ENCODE results near the gene CUX1. TPM values are rescaled to one million over a fixed set of nuclear protein-coding genes. Genes with fewer than 3 reads are reported as not detected.

The CUX1 gene
- total RNA-seq, 4 donors from 2014 or later = 56.9 to 124 (median 93.2) TPM

DNA sequence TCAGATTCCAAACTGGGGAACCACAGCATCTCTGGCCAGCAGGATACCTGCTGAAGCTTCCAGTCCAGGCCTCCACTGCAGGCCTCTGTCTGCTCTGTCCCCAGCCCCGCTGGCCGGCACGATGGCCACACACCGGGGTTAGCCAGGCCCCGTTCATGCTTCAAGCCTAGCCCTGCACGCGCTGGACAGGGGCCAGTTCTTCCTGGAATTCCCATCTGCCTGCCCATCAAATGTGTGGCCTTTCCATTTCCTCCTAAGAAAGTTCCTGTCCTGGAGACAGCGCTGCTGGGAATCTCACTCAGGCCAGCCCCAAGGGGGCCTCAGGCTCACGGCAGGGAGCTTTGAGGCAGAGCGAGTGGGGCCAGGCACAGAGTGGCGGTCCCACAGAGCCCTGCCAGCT, 487.2 kb downstream of the CUX1 start:
- TF ChIP-seq EP300 (IDR thresholded peaks at IDR 0.05; ENCODE audit: low read depth) (no peak), POLR2AphosphoS5 (IDR thresholded peaks at IDR 0.05) (no peak)
- no peak overlapping the region for H3K4me3 ChIP-seq
- in situ Hi-C loops (cut with MboI; ENCODE audit: low pct_ligation_motif_present in 1 of 4, low pct_unique_long_range_greater_than_20kb in 1 of 4, low sequenced_read_pairs in 3 of 4) (no loop called here), intact Hi-C loops (cut with DNase I; ENCODE audit: low total_unique reads) (no loop called here)
- H3K27me3 ChIP-seq = no peaks in the 10 kb centered on the region
- H3K4me1 ChIP-seq = peaks cover 5 to 20% (median 11%) of the 10 kb centered on the region in 4 donors
- H3K9me3 ChIP-seq = no peaks in the 10 kb centered on the region
- no peaks in the 10 kb centered on the region for H3K36me3 ChIP-seq
- 85% methylated on average over 11 of the region's 11 CpGs; no CpG with 5 or more reads in 1 of the 2 donors for WGBS, 2 donors (ENCODE audit: low coverage in 1 of 2)
- peak overlapping the region in 2 of 4 donors; percentile 41 to 54 for H3K27ac ChIP-seq
- no peak for DNase-seq

DNA sequence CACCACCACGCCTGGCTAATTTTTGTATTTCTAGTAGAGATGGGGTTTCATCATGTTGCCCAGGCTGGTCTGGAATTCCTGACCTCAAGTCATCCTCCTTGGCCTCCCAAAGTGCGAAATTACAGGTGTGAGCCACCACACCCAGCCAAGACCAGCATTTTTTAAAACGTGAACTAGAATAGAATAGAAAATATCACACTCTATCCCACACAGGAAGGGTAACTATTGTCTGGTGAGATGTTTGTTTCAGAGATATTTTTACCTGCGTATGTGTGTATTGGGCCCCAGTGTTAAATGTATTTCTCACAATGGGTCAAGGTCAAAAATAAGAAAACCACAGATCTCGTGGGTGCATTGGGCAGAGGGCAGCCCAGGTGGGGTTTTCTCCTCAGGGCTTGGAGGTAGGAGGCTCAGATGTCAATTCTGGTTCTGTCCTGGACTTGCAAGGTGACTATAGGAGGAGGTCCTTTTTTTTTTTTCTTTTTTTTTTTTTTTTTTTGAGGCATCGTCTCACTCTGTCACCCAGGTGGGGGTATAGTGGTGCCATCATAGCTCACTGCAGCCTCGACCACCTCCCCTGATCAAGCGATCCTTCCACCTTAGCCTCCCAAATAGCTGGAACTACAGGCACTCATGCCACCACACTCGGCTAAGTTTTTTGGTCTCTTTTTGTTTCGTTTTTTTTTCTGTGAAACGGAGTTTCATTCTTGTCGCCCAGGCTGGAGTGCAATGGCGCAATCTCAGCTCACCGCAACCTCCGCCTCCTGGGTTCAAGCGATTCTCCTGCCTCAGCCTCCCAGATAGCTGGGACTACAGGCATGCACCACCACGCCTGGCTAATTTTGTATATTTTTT, 488.2 kb downstream of the CUX1 start:
- Histone ChIP-seq H3K9me3 (no peaks in the 10 kb centered on the region), H3K27me3 (no peaks in the 10 kb centered on the region), H3K36me3 (no peaks in the 10 kb centered on the region), H3K4me3 (no peak overlapping the region), H3K27ac (peak overlapping the region in 3 of 4 donors; percentile 29 to 72 (median 55)), H3K4me1 (peaks cover 5 to 20% (median 11%) of the 10 kb centered on the region in 4 donors)
- DNase-seq = peak; percentile 44
- in situ Hi-C loops (cut with MboI; ENCODE audit: low pct_ligation_motif_present in 1 of 4, low pct_unique_long_range_greater_than_20kb in 1 of 4, low sequenced_read_pairs in 3 of 4) (no loop called here), intact Hi-C loops (cut with DNase I; ENCODE audit: low total_unique reads) (no loop called here)
- TF ChIP-seq EP300 (IDR thresholded peaks at IDR 0.05; ENCODE audit: low read depth) (no peak), POLR2AphosphoS5 (IDR thresholded peaks at IDR 0.05) (no peak), POLR2A (IDR thresholded peaks at IDR 0.05) (no peak)
- TF ChIP-seq, protein P1, sequence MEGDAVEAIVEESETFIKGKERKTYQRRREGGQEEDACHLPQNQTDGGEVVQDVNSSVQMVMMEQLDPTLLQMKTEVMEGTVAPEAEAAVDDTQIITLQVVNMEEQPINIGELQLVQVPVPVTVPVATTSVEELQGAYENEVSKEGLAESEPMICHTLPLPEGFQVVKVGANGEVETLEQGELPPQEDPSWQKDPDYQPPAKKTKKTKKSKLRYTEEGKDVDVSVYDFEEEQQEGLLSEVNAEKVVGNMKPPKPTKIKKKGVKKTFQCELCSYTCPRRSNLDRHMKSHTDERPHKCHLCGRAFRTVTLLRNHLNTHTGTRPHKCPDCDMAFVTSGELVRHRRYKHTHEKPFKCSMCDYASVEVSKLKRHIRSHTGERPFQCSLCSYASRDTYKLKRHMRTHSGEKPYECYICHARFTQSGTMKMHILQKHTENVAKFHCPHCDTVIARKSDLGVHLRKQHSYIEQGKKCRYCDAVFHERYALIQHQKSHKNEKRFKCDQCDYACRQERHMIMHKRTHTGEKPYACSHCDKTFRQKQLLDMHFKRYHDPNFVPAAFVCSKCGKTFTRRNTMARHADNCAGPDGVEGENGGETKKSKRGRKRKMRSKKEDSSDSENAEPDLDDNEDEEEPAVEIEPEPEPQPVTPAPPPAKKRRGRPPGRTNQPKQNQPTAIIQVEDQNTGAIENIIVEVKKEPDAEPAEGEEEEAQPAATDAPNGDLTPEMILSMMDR (IDR thresholded peaks at IDR 0.05) = no peak
- WGBS, 2 donors (ENCODE audit: low coverage in 1 of 2) = 85 to 90% methylated on average over 5 to 17 of the region's 17 CpGs

DNA sequence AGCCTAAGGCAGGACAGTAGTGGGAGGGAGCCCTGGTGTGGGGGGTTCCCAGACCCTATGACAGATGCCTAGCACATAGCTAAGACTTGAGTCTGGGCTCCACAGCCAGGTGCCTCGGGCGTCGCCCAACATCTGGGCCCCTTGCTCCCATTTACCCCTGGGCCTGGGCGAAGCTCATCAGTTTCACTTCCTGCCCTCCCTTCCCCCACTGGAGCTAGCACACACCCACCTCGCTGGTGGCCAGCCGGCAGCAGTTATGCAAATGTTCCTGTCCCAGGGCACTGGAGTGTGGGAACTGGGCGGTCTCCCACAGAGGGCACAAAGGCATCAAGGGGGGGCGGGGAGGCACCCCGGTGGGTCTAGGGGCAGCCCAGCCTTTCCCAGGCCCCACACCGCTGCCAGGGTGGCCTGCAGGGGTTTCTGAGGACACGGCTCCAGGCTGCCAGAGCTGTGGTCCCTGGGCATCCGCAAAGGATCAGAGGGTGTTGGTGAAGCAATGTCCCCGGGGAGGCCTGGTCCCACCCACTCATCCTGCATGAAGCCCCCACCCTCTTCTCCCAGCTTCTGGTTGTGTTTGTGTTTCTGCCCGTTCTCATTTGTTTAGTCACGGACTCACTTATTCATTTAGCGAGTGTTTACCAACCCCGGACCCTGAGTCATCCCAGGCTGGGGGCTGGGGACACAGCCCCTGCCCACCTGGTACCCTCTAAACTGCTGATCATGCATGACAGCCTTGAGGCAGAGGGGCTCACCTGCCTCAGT, 489.7 kb downstream of the CUX1 start:
- in situ Hi-C loops (cut with MboI; ENCODE audit: low pct_ligation_motif_present in 1 of 4, low pct_unique_long_range_greater_than_20kb in 1 of 4, low sequenced_read_pairs in 3 of 4) (no loop called here), intact Hi-C loops (cut with DNase I; ENCODE audit: low total_unique reads) (no loop called here)
- TF ChIP-seq POLR2AphosphoS5 (IDR thresholded peaks at IDR 0.05) (peak in 2 of 3 donors; percentile 23 to 63), POLR2A (IDR thresholded peaks at IDR 0.05) (no peak), EP300 (IDR thresholded peaks at IDR 0.05; ENCODE audit: low read depth) (peak; percentile 10)
- TF ChIP-seq, protein P1 (IDR thresholded peaks at IDR 0.05) = no peak
- peak overlapping the region in 3 of 4 donors; percentile 7 to 29 (median 26) for H3K4me3 ChIP-seq
- peak; percentile 89 for DNase-seq
- H3K4me1 ChIP-seq = peaks cover 5 to 20% (median 11%) of the 10 kb centered on the region in 4 donors
- no peaks in the 10 kb centered on the region for H3K36me3 ChIP-seq
- H3K9me3 ChIP-seq = no peaks in the 10 kb centered on the region
- 19 to 40% methylated on average over 2 to 14 of the region's 17 CpGs for WGBS, 2 donors (ENCODE audit: low coverage in 1 of 2)
- H3K27me3 ChIP-seq = no peaks in the 10 kb centered on the region
- H3K27ac ChIP-seq = peak overlapping the region; percentile 29 to 72 (median 55)

DNA sequence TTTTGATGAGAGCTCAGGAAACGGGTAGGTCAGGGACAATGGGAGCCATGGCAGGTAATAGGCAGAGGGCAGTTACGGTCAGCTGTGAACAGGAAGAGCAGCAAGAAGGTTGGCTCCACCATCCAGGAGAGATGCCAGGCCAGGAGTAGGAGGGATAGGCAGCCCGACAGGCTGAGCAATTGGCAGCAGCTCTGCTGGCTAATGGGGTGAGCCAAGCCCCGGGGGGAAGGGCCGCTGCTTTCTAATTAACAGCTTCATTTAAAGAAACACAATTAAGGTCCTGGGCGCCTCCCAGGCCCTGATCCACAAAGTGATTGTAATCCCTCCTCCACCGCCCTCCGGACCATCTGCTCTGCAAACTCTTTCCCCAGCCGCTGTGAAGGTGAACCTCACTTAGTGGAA, 493.0 kb downstream of the CUX1 start:
- intact Hi-C loops (cut with DNase I; ENCODE audit: low total_unique reads) (no loop called here), in situ Hi-C loops (cut with MboI; ENCODE audit: low pct_ligation_motif_present in 1 of 4, low pct_unique_long_range_greater_than_20kb in 1 of 4, low sequenced_read_pairs in 3 of 4) (no loop called here)
- 93 to 100% methylated on average over 2 to 9 of the region's 9 CpGs for WGBS, 2 donors (ENCODE audit: low coverage in 1 of 2)
- no peaks in the 10 kb centered on the region for H3K9me3 ChIP-seq
- H3K4me3 ChIP-seq = no peak overlapping the region
- no peaks in the 10 kb centered on the region for H3K36me3 ChIP-seq
- H3K27me3 ChIP-seq = no peaks in the 10 kb centered on the region
- no peak for DNase-seq
- no peak overlapping the region for H3K27ac ChIP-seq
- TF ChIP-seq, protein P1 (IDR thresholded peaks at IDR 0.05) = no peak
- TF ChIP-seq POLR2A (IDR thresholded peaks at IDR 0.05) = no peak
- peaks cover 5 to 12% (median 11%) of the 10 kb centered on the region in 4 donors for H3K4me1 ChIP-seq
